Measurements from ENCODE around the gene CHCHD6. TPM values are rescaled to one million over a fixed set of nuclear protein-coding genes. Genes with fewer than 3 reads are reported as not detected.
A peak's percentile ranks its signal among the peaks of the same experiment; 100 is the strongest.

CHCHD6 gene
- total RNA-seq, 2 experiments from 2014 or later: 16.6 to 21.2 TPM

GRCh38 chr3:126908752-126909275, 204.8 kb downstream of the CHCHD6 start:
- CTCF ChIA-PET: no interaction called here
- no peak for TF ChIP-seq CTCF (IDR thresholded peaks at IDR 0.05)
- intact Hi-C loops (cut with micrococcal nuclease): no loop called here
- H3K4me3 Mint-ChIP-seq: no peak overlapping the region
- DNase-seq (no peak), ATAC-seq (no peak)
- peaks cover 15% of the 10 kb centered on the region for H3K36me3 Mint-ChIP-seq (ENCODE audit: low read depth)
- H3K9me3 Mint-ChIP-seq: peaks cover 2% of the 10 kb centered on the region
- POLR2A ChIA-PET: no interaction called here
- H3K27me3 Mint-ChIP-seq: no peaks in the 10 kb centered on the region
- peaks cover 45% of the 10 kb centered on the region for H3K4me1 Mint-ChIP-seq (ENCODE audit: low read depth)
- no peak overlapping the region for H3K27ac Mint-ChIP-seq

- ChIA-PET POLR2A (interaction anchor here (1.2 to 1.8 kb wide), 2 partner anchors 10 kb away, joined by 3 to 4 read pairs; no protein-coding TSS in a partner anchor), CTCF (no interaction called here)
- Mint-ChIP-seq H3K9me3 (peaks cover 2% of the 10 kb centered on the region), H3K27me3 (no peaks in the 10 kb centered on the region), H3K4me3 (no peak overlapping the region), H3K4me1 (ENCODE audit: low read depth) (peaks cover 46% of the 10 kb centered on the region), H3K36me3 (ENCODE audit: low read depth) (peaks cover 17% of the 10 kb centered on the region), H3K27ac (no peak overlapping the region)
- intact Hi-C loops (cut with micrococcal nuclease): no loop called here
- DNase-seq: no peak
- ATAC-seq: no peak
- no peak for TF ChIP-seq CTCF (IDR thresholded peaks at IDR 0.05)
Observed at GRCh38 chr3:126910231-126910630, 206.2 kb downstream of the CHCHD6 start.

- intact Hi-C loops (cut with micrococcal nuclease): no loop called here
- ChIA-PET CTCF (interaction anchor here (0.5 to 1.8 kb wide), 2 partner anchors 71 to 237 kb away, joined by 3 to 7 read pairs; partner anchors contain the start of gene PLXNA1), POLR2A (interaction anchor here (0.8 to 1.8 kb wide), 7 partner anchors 9 to 573 kb away, joined by 3 to 4 read pairs (median 3); no protein-coding TSS in a partner anchor)
- peak; percentile 93 for ATAC-seq
- Mint-ChIP-seq H3K4me3 (peak overlapping the region; percentile 11), H3K27ac (peak overlapping the region; percentile 90), H3K4me1 (ENCODE audit: low read depth) (peaks cover 46% of the 10 kb centered on the region), H3K9me3 (peaks cover 2% of the 10 kb centered on the region), H3K27me3 (no peaks in the 10 kb centered on the region), H3K36me3 (ENCODE audit: low read depth) (peaks cover 22% of the 10 kb centered on the region)
- peak; percentile 90 for DNase-seq
- no peak for TF ChIP-seq CTCF (IDR thresholded peaks at IDR 0.05)
Observed at GRCh38 chr3:126911162-126912026, 207.4 kb downstream of the CHCHD6 start.

GRCh38 chr3:126912027-126912422, 208.0 kb downstream of the CHCHD6 start:
- Mint-ChIP-seq H3K36me3 (ENCODE audit: low read depth) (peaks cover 22% of the 10 kb centered on the region), H3K4me1 (ENCODE audit: low read depth) (peaks cover 46% of the 10 kb centered on the region), H3K27me3 (no peaks in the 10 kb centered on the region), H3K4me3 (peak overlapping the region; percentile 11), H3K9me3 (peaks cover 2% of the 10 kb centered on the region), H3K27ac (peak overlapping the region; percentile 90)
- TF ChIP-seq CTCF (IDR thresholded peaks at IDR 0.05): no peak
- ATAC-seq (peak; percentile 15), DNase-seq (no peak)
- ChIA-PET CTCF (interaction anchor here (1.8 kb wide), 1 partner anchor 71 kb away, joined by 7 read pairs; the partner anchor contains the start of gene PLXNA1), POLR2A (interaction anchor here (0.9 to 1.8 kb wide), 5 partner anchors 10 to 572 kb away, joined by 3 to 4 read pairs (median 4); no protein-coding TSS in a partner anchor)
- intact Hi-C loops (cut with micrococcal nuclease): no loop called here

Measured in activated CD8-positive, alpha-beta T cell treated with anti-CD3 and anti-CD28 coated beads for 36 hours (primary cell).